Measurements from ENCODE around the gene ABLIM2.

Gene ABLIM2

GRCh38 chr4:8078610-8079015 is 80.0 kb downstream of the ABLIM2 start:
- no peak for TF ChIP-seq CTCF (IDR thresholded peaks at IDR 0.05; ENCODE audit: insufficient read depth, low read length, poor library complexity, severe bottlenecking)
- no peak overlapping the region for H3K4me3 ChIP-seq (replicated peaks; ENCODE audit: low read depth, low read length)
- no peaks in the 10 kb centered on the region for H3K27me3 ChIP-seq (replicated peaks; ENCODE audit: control insufficient read depth, insufficient read depth, low read length)
- DNase-seq (ENCODE audit: extremely low read depth, insufficient read length), result no peak
- no peaks in the 10 kb centered on the region for H3K36me3 ChIP-seq (ENCODE audit: control insufficient read depth, insufficient read depth, low read length)

GRCh38 chr4:8078109-8078494 is 80.5 kb downstream of the ABLIM2 start:
- no peak for TF ChIP-seq CTCF (IDR thresholded peaks at IDR 0.05; ENCODE audit: insufficient read depth, low read length, poor library complexity, severe bottlenecking)
- DNase-seq (ENCODE audit: extremely low read depth, insufficient read length), result no peak
- Histone ChIP-seq H3K27me3 (replicated peaks; ENCODE audit: control insufficient read depth, insufficient read depth, low read length) (no peaks in the 10 kb centered on the region), H3K36me3 (ENCODE audit: control insufficient read depth, insufficient read depth, low read length) (no peaks in the 10 kb centered on the region), H3K4me3 (replicated peaks; ENCODE audit: low read depth, low read length) (no peak overlapping the region)

DNA sequence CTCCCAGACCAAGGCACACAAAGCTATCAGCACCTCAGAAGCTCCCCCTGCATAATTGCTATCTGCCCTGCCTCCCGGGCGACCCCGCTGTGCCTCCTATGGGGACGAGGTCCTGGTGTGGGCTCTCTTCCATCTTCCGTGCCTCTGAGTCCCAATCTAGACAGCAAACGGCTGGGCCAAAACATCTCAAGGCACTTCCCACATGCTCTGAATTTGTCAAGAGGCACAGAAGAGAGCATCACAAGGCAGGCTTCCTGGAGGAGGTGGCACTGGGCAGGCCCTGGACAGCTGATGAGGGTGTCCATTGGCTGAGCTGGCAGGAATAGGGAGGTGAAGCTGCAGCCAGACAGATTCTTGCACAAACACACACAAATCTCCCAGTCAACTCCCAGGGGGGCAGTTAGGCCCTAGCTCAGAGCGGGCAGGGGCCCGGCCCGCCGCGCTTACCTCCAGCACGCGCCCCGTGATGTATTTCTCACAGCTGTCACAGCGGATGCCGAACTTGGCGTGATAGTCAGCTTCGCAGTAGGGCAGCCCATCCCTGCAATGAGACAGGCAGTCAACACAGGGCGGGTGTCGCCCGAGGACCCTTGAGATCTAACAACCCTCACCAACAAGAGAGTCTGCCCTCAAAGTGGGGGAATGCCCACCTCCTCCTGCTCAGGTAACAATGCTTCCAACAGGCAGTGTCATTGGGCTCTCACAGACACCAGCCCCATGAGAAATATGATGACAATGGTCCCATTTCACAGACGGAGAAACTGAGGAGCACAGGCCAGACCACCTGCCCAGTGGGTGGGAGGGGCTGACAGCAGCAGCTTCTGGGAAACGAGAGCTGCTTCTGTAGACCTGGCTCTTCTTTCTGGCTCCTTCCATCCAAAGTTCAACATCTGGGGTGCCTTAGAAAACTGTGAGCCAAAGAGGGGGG is 81.2 kb downstream of the ABLIM2 start:
- H3K4me3 ChIP-seq (replicated peaks; ENCODE audit: low read depth, low read length), result no peak overlapping the region
- no peaks in the 10 kb centered on the region for H3K36me3 ChIP-seq (ENCODE audit: control insufficient read depth, insufficient read depth, low read length)
- no peaks in the 10 kb centered on the region for H3K27me3 ChIP-seq (replicated peaks; ENCODE audit: control insufficient read depth, insufficient read depth, low read length)
- no peak for DNase-seq (ENCODE audit: extremely low read depth, insufficient read length)
- no peak for TF ChIP-seq CTCF (IDR thresholded peaks at IDR 0.05; ENCODE audit: insufficient read depth, low read length, poor library complexity, severe bottlenecking)

GRCh38 chr4:8076023-8076422 is 82.6 kb downstream of the ABLIM2 start:
- DNase-seq (ENCODE audit: extremely low read depth, insufficient read length), result no peak
- H3K4me3 ChIP-seq (replicated peaks; ENCODE audit: low read depth, low read length), result no peak overlapping the region
- TF ChIP-seq CTCF (IDR thresholded peaks at IDR 0.05; ENCODE audit: insufficient read depth, low read length, poor library complexity, severe bottlenecking), result no peak
- H3K27me3 ChIP-seq (replicated peaks; ENCODE audit: control insufficient read depth, insufficient read depth, low read length), result no peaks in the 10 kb centered on the region; the same call in 1 of the 2 replicates
- H3K36me3 ChIP-seq (ENCODE audit: control insufficient read depth, insufficient read depth, low read length), result no peaks in the 10 kb centered on the region

GRCh38 chr4:8073206-8073863 is 85.3 kb downstream of the ABLIM2 start:
- no peak for TF ChIP-seq CTCF (IDR thresholded peaks at IDR 0.05; ENCODE audit: insufficient read depth, low read length, poor library complexity, severe bottlenecking)
- Histone ChIP-seq H3K36me3 (ENCODE audit: control insufficient read depth, insufficient read depth, low read length) (no peaks in the 10 kb centered on the region), H3K4me3 (replicated peaks; ENCODE audit: low read depth, low read length) (no peak overlapping the region), H3K27me3 (replicated peaks; ENCODE audit: control insufficient read depth, insufficient read depth, low read length) (peaks cover 3% of the 10 kb centered on the region)
- no peak for DNase-seq (ENCODE audit: extremely low read depth, insufficient read length)

Measured in GM06990 (cell line).